Kidney (tissue), 14 donors: ENCODE measurements around the gene ZBTB46. TPM values are rescaled to one million over a fixed set of nuclear protein-coding genes. Genes with fewer than 3 reads are reported as not detected.
A peak's percentile ranks its signal among the peaks of the same experiment; 100 is the strongest.

ENCODE experiments used
- DNase-seq, 5 donors: peaks; one replicate each; pipeline ENCODE4 v3.0.0-alpha.2; 2013 to 2020
- FAIRE-seq: peaks from 2 replicates; lab custom pipeline; 2012; peaks lifted over from hg19 to GRCh38; lab: Jason Lieb, UNC
- H3K27ac ChIP-seq, 2 donors: one replicate each; pipeline ENCODE4 v1.7.0; 2013; ENCODE audit warnings: low read depth in 2 of 2, low read length in 2 of 2, inconsistent platforms in 1 of 2
- H3K27me3 ChIP-seq: one replicate; pipeline ENCODE4 v1.7.1; 2013; ENCODE audit warnings: low read length, inconsistent platforms; ENCODE audit not compliant: control insufficient read depth, insufficient read depth
- H3K36me3 ChIP-seq, 3 donors: one replicate each; pipeline versions ENCODE4 v1.7.0 to v1.7.1; 2013; ENCODE audit warnings: low read length in 3 of 3, control low read depth in 1 of 3, inconsistent platforms in 1 of 3; ENCODE audit not compliant: insufficient read depth in 3 of 3, control insufficient read depth in 2 of 3
- H3K4me1 ChIP-seq, 3 donors: one replicate each; pipeline versions ENCODE4 v1.7.0 to v1.7.1; 2013; ENCODE audit warnings: low read length in 3 of 3, inconsistent platforms in 1 of 3, low read depth in 1 of 3; ENCODE audit not compliant: control insufficient read depth in 2 of 3, insufficient read depth in 2 of 3
- H3K4me3 ChIP-seq, 3 donors: one replicate each; pipeline versions ENCODE4 v1.7.0 to v1.8.1; 2013; ENCODE audit warnings: low read length in 3 of 3, control low read depth in 1 of 3, inconsistent platforms in 1 of 3
- H3K9ac ChIP-seq, 3 donors: one replicate each; pipeline versions ENCODE4 v1.7.0 to v1.7.1; 2013; ENCODE audit warnings: low read length in 3 of 3, control low read depth in 1 of 3, inconsistent platforms in 1 of 3
- H3K9me3 ChIP-seq, 3 donors: one replicate each; pipeline versions ENCODE4 v1.7.0 to v1.7.1; 2013; ENCODE audit warnings: low read length in 3 of 3, control low read depth in 1 of 3, inconsistent platforms in 1 of 3; ENCODE audit not compliant: control insufficient read depth in 2 of 3, insufficient read depth in 1 of 3
- intact Hi-C: fragments of 100-400 bp; cut with DNase I; formaldehyde crosslinking; loops from one replicate; pipeline ENCODE4 v1.11.1; 2022
- polyA plus RNA-seq: library from polyadenylated mRNA; stranded (reverse); fragments of 350-450 nt; fragmentation: Illumina TruSeq; extraction: RNeasy Lipid Tissue Mini Kit (QIAGEN cat#74804); gene quantifications from one replicate; pipeline ENCODE4 v1.2.3, GENCODE V29; 2014; ENCODE audit warnings: low read depth, low replicate concordance; ENCODE audit not compliant: insufficient read depth
- total RNA-seq: library from RNA; stranded (reverse); fragmentation: NEBNext Ultra II Directional; extraction: Animal tissue kit (Norgen Biotek cat#: 25700); gene quantifications from one replicate; pipeline ENCODE4 v1.2.1, GENCODE V29; 2021
- TF ChIP-seq, protein P1 (sequence below): IDR thresholded peaks from 3 replicates; pipeline ENCODE4 v1.5.1; 2012; ENCODE audit warnings: mild to moderate bottlenecking, moderate library complexity, borderline replicate concordance; ENCODE audit not compliant: insufficient read depth; ENCODE audit errors: extremely low read depth
- donor health status: control.
- donor health status: control.
- donor health status: control.
- donor health status: control.
- donor health status: control.
- donor health status: DM: yes; HTN: yes; CAD: no.
- donor health status: Normal renal cell carcinoma (clear cell type).

ZBTB46 gene
- total and polyA plus RNA-seq, 2 donors from 2014 or later = 4.5 to 24.0 TPM

DNA sequence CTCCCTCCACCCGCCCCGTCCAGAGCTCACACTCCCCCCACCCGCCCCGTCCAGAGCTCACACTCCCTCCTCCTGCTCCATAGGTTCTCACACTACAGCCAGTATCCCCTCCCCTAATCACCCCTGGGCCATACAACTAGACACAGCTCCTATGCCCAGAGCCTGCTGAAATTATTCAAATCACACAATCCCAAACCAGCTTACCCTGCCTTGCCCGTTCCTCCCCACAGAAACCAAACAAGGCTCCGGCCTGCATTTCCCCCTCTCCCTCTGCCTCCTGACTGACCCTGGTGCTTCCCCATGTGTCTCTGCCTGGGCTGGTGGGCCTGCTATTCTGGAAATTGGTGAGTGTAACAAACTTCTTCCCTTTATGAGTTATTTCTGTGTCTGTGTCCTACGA lies 72.9 kb downstream of the ZBTB46 start:
- Histone ChIP-seq H3K27me3 (no peaks in the 10 kb centered on the region), H3K36me3 (peaks cover 0 to 2% (median 0%) of the 10 kb centered on the region in 3 donors), H3K4me3 (no peak overlapping the region), H3K27ac (no peak overlapping the region), H3K9me3 (no peaks in the 10 kb centered on the region), H3K4me1 (peaks cover 0 to 3% (median 3%) of the 10 kb centered on the region in 3 donors), H3K9ac (no peak overlapping the region)
- FAIRE-seq = no peak
- TF ChIP-seq, protein P1, sequence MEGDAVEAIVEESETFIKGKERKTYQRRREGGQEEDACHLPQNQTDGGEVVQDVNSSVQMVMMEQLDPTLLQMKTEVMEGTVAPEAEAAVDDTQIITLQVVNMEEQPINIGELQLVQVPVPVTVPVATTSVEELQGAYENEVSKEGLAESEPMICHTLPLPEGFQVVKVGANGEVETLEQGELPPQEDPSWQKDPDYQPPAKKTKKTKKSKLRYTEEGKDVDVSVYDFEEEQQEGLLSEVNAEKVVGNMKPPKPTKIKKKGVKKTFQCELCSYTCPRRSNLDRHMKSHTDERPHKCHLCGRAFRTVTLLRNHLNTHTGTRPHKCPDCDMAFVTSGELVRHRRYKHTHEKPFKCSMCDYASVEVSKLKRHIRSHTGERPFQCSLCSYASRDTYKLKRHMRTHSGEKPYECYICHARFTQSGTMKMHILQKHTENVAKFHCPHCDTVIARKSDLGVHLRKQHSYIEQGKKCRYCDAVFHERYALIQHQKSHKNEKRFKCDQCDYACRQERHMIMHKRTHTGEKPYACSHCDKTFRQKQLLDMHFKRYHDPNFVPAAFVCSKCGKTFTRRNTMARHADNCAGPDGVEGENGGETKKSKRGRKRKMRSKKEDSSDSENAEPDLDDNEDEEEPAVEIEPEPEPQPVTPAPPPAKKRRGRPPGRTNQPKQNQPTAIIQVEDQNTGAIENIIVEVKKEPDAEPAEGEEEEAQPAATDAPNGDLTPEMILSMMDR = no peak
- no peak for DNase-seq
- intact Hi-C loops = no loop called here

DNA sequence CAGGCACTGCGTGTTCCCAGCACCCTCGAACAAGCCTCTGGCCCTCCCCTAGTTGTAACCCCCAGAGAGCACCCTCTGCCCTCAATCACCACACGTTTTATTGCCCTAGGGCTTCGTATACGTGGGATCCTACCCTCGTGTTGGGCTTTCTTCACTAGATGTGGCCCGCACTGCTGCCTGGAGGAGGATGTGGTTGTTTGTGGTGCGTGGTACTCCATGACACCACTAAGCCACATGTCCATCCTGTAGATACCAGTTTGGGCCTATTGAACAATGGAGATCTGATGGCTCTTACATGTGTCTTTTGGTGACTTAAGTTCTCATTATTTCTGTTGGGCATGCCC lies 74.4 kb downstream of the ZBTB46 start:
- TF ChIP-seq, protein P1 = no peak
- Histone ChIP-seq H3K9ac (no peak overlapping the region), H3K27me3 (no peaks in the 10 kb centered on the region), H3K4me1 (peaks cover 0 to 3% (median 3%) of the 10 kb centered on the region in 3 donors), H3K9me3 (no peaks in the 10 kb centered on the region), H3K36me3 (no peaks in the 10 kb centered on the region), H3K4me3 (no peak overlapping the region), H3K27ac (no peak overlapping the region)
- intact Hi-C loops = no loop called here
- FAIRE-seq = no peak
- DNase-seq = no peak

DNA sequence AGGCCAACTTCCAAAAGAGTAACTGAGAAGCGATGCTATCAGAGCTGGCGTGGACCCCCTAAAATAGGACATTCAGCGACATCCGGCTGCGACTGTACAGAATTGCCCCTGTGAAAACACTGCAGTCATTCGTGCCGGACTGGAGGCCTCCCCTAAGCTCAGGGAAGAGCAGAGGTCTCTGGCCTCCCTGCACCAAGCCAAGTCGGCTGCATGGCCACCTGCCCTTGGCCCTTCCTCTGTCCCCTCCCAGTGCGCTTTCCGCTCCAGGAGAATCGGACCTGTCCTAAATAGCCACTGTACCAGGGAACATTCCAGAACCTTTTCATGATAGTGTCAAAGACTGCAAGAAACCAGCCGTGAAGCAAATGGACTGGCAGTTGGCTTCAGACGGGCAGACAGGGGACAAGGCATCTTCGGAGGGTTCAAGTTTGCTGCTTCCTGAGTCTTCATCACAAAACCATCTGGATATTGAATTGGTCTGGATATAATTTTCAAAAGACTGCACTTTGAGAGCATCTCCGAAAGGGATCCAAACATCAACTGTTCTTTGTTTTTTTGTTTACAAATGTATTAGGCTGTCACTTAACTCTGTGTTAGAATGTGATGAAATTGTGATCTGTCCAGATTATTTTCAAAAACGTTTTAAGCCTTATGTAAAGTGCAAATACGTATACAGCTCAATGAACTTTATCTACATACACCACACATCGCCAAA lies 75.0 kb downstream of the ZBTB46 start:
- intact Hi-C loops = no loop called here
- Histone ChIP-seq H3K27ac (no peak overlapping the region), H3K4me3 (no peak overlapping the region), H3K4me1 (peaks cover 0 to 3% (median 3%) of the 10 kb centered on the region in 3 donors), H3K36me3 (no peaks in the 10 kb centered on the region), H3K9me3 (no peaks in the 10 kb centered on the region), H3K27me3 (no peaks in the 10 kb centered on the region), H3K9ac (no peak overlapping the region)
- TF ChIP-seq, protein P1 = no peak
- DNase-seq = peak in 1 of 5 donors; percentile 50
- no peak for FAIRE-seq
